Neural progenitor cell (in vitro differentiated cells): Measurements from ENCODE around the gene NHEJ1. TPM values are rescaled to one million over a fixed set of nuclear protein-coding genes. Genes with fewer than 3 reads are reported as not detected.

Experiments
- DNase-seq: peaks from one replicate; pipeline ENCODE4 v3.0.0-alpha.2; 2016; ENCODE audit warnings: low spot score
- H2AFZ ChIP-seq: fragments of 200-600 bp; sonication (generic); replicated peaks from 2 replicates; pipeline ENCODE4 v1.6.1; 2016; ENCODE audit warnings: antibody characterized with exemption
- H3F3A ChIP-seq: fragments of 200-600 bp; sonication (generic); 2 replicates; pipeline ENCODE4 v1.6.1; 2016; ENCODE audit warnings: antibody characterized with exemption, low read depth
- H3K27ac ChIP-seq: fragments of 200-600 bp; sonication (generic); 2 replicates; pipeline ENCODE4 v1.5.1; 2016; ENCODE audit warnings: mild to moderate bottlenecking
- H3K27me3 ChIP-seq: fragments of 200-600 bp; sonication (generic); 2 replicates; pipeline ENCODE4 v1.6.1; 2016; ENCODE audit warnings: mild to moderate bottlenecking, moderate library complexity
- H3K36me3 ChIP-seq: fragments of 200-600 bp; sonication (generic); 2 replicates; pipeline ENCODE4 v1.5.1; 2016
- H3K4me1 ChIP-seq: fragments of 200-600 bp; sonication (generic); 2 replicates; pipeline ENCODE4 v1.6.1; 2016; ENCODE audit warnings: mixed run types
- H3K4me2 ChIP-seq: fragments of 200-600 bp; sonication (generic); 2 replicates; pipeline ENCODE4 v1.6.1; 2016
- H3K4me3 ChIP-seq: fragments of 200-600 bp; sonication (generic); 2 replicates; pipeline ENCODE4 v1.5.1; 2016
- H3K79me2 ChIP-seq: fragments of 200-600 bp; sonication (generic); 2 replicates; pipeline ENCODE4 v1.6.1; 2016; ENCODE audit warnings: low read depth
- H3K9ac ChIP-seq: fragments of 200-600 bp; sonication (generic); 2 replicates; pipeline ENCODE4 v1.6.1; 2016
- H3K9me3 ChIP-seq: fragments of 200-600 bp; sonication (generic); 2 replicates; pipeline ENCODE4 v1.5.1; 2016; ENCODE audit warnings: low read depth
- H4K20me1 ChIP-seq: fragments of 200-600 bp; sonication (generic); 2 replicates; pipeline ENCODE4 v1.6.1; 2016; ENCODE audit warnings: low read depth
- H3K27ac Mint-ChIP-seq: 3 replicates; pipeline ENCODE4 v1.8.0; 2021; ENCODE audit warnings: mixed read lengths
- H3K27me3 Mint-ChIP-seq: 2 replicates; pipeline ENCODE4 v1.8.0; 2022; ENCODE audit warnings: low read depth, mild to moderate bottlenecking, inconsistent platforms, moderate library complexity, mixed read lengths; ENCODE audit not compliant: insufficient read depth
- H3K36me3 Mint-ChIP-seq: 3 replicates; pipeline ENCODE4 v1.8.0; 2021; ENCODE audit warnings: mixed read lengths
- H3K4me1 Mint-ChIP-seq: 3 replicates; pipeline ENCODE4 v1.8.0; 2021; ENCODE audit warnings: mixed read lengths
- H3K4me3 Mint-ChIP-seq: 3 replicates; pipeline ENCODE4 v1.8.0; 2021; ENCODE audit warnings: mild to moderate bottlenecking, moderate library complexity, mixed read lengths
- H3K9me3 Mint-ChIP-seq: 3 replicates; pipeline ENCODE4 v1.8.0; 2020; ENCODE audit warnings: mixed read lengths
- EZH2 ChIP-seq: fragments of 200-600 bp; sonication (generic); IDR thresholded peaks from 2 replicates; pipeline ENCODE4 v1.6.1; 2017; ENCODE audit warnings: antibody characterized with exemption, mild to moderate bottlenecking, moderate library complexity
- EZH2phosphoT487 ChIP-seq: fragments of 200-600 bp; sonication (generic); IDR thresholded peaks from 2 replicates; pipeline ENCODE4 v1.6.1; 2017; ENCODE audit warnings: antibody characterized with exemption
- total RNA-seq: library from RNA; depleted of rRNA; stranded (reverse); fragments of >200 nt; gene quantifications from 2 replicates; pipeline ENCODE4 v1.2.3, GENCODE V29; 2015; ENCODE audit warnings: low replicate concordance
- TF ChIP-seq, protein P1 (sequence below): fragments of 200-600 bp; sonication (generic); IDR thresholded peaks from 2 replicates; pipeline ENCODE4 v1.5.1; 2017; ENCODE audit warnings: antibody characterized with exemption, mild to moderate bottlenecking

The NHEJ1 gene
- total RNA-seq, 1 donor from 2014 or later, result 25.5 TPM

DNA sequence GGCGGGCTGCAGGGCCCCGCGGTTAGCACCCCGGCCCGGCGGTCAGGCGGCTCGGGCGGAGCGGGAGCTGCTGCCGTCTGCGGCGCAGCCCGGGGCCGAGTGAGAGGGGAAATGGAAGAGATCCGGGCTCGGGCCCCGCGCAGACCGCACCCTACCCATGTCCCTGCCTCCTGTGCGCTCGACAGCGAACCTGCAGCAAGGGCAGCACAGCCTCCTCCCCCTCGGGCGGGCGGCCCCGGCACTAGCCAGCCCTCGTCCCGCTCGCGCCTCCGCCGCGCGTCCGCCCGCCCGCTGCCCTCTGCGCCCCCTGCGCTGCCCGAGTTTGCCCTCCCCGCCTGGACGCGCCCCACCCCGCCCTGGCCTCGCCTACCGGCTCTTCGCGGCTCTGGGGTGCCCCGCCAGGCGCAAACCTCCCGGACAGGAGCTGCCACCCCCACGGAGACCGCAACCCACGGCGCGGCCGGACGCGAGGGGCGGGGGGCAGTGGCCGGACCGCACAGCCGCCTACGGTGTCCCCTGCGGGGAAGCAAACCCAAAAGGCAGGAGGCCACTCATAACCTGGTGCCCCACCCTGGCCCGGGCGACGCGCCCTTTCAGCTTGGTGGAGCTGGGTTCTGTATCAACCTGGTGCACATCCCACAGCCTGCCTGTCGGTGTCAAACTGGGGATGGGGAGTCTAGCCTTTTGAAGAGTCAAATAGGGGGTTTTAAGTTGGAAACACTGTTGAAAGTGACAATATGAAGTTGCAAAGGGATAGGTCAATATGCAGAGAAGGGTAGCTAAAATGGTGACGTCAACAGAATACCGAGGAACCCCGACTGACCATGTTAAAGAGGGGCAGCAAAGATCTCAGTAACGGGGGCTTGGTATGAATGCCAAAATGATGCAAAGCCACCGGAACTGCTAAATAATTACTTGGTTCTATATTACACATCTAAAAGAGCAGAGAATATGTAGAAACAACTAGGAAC lies 99.5 kb downstream of the NHEJ1 start, which contains the start of gene IHH:
TSS of gene IHH (minus strand) at position 101 of the 971 bp plus-strand sequence. CDS start 454 bp downstream, outside the sequence.
- H3K4me1 Mint-ChIP-seq, result peaks cover 8% of the 10 kb centered on the region
- H4K20me1 ChIP-seq, result peaks cover 65% of the 10 kb centered on the region
- H3K4me1 ChIP-seq, result peaks cover 19% of the 10 kb centered on the region
- H3K4me3 ChIP-seq, result peak within 1 kb of the TSS; percentile 42
- peak within 1 kb of the TSS; percentile 70 for H3K4me3 Mint-ChIP-seq
- H3K36me3 Mint-ChIP-seq, result no peaks in the 10 kb centered on the region
- H3K9ac ChIP-seq, result no peak within 1 kb of the TSS
- peaks cover 100% of the 10 kb centered on the region for H3K27me3 ChIP-seq
- peak within 1 kb of the TSS; percentile 72 for H3K4me2 ChIP-seq
- H3K36me3 ChIP-seq, result no peaks in the 10 kb centered on the region
- no peak within 1 kb of the TSS for H3K27ac ChIP-seq
- H2AFZ ChIP-seq, result no peak within 1 kb of the TSS
- no peaks in the 10 kb centered on the region for H3K9me3 ChIP-seq
- H3F3A ChIP-seq, result peaks cover 17% of the 10 kb centered on the region
- DNase-seq, result peak; percentile 58
- peaks cover 71% of the 10 kb centered on the region for H3K27me3 Mint-ChIP-seq
- peaks cover 3% of the 10 kb centered on the region for H3K9me3 Mint-ChIP-seq
- no peak within 1 kb of the TSS for H3K27ac Mint-ChIP-seq
- TF ChIP-seq, protein P1, sequence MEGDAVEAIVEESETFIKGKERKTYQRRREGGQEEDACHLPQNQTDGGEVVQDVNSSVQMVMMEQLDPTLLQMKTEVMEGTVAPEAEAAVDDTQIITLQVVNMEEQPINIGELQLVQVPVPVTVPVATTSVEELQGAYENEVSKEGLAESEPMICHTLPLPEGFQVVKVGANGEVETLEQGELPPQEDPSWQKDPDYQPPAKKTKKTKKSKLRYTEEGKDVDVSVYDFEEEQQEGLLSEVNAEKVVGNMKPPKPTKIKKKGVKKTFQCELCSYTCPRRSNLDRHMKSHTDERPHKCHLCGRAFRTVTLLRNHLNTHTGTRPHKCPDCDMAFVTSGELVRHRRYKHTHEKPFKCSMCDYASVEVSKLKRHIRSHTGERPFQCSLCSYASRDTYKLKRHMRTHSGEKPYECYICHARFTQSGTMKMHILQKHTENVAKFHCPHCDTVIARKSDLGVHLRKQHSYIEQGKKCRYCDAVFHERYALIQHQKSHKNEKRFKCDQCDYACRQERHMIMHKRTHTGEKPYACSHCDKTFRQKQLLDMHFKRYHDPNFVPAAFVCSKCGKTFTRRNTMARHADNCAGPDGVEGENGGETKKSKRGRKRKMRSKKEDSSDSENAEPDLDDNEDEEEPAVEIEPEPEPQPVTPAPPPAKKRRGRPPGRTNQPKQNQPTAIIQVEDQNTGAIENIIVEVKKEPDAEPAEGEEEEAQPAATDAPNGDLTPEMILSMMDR, result no peak
- TF ChIP-seq EZH2phosphoT487 (peak; percentile 95), EZH2 (peak; percentile 83)
- no peaks in the 10 kb centered on the region for H3K79me2 ChIP-seq

DNA sequence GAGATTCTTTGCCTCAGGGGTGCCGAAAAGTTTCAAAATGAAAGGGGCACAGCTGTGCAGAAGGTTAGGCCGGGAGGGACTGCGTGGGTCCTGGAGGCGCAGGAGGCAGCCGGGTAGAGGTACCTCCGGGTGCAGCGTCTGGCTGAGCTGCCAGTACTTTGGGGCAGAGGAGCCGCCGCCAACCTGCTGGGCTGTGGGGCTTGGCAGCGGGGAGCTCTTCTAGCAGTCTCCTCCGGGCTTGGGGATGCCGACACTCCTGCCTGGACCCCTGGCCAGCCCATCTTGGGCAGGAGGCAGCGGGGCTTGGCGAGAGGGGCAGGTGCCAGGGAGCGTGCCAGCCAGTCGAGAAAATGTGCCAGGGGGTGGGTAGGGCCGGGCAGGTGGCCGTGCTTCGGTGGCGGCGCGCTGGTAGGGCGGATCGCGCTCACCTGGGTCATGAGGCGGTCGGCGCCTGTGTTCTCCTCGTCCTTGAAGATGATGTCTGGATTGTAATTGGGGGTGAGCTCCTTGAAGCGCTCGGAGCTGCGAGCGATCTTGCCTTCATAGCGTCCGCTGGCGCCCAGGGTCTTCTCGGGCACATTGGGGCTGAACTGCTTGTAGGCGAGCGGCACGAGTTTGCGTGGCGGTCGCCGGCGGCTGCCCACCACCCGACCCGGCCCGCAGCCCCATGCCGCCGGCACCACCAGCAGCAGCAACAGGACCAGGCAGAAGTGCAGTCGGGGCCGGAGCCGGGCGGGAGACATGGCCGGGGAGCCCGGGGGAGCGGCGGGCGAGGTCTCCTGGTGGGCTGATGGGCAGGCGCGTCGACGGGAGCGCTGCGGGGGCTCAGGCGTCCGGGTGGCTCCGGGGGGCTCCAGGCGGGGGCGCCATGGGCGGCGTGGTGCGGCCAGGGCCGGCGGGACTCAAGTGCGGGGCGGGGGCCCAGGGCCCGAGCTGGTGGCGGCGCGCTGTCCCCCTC lies 100.6 kb downstream of the NHEJ1 start:
- peaks cover 3% of the 10 kb centered on the region for H3K9me3 Mint-ChIP-seq

DNA sequence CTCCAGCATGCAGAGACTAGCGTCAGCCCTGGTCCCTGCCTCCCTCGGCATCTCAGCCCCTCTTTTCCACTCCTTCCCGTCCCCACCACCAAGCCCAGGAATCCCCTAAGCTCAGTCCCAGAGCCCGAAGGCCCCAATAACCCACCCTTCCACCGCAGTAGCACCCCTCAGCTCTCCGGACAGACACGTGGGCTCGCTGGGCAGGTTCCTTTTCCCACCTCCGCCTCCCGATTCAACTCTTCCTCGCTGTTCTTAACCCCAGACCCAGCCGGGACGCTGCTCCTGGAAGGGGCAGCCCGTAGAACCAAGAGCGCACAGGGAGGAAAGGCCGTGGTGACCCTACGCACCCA lies 101.3 kb downstream of the NHEJ1 start:
- H3K4me2 ChIP-seq, result peak overlapping the region; percentile 18
- H2AFZ ChIP-seq, result no peak overlapping the region
- H3K4me3 Mint-ChIP-seq, result peak overlapping the region; percentile 35
- H3K36me3 Mint-ChIP-seq, result no peaks in the 10 kb centered on the region
- H3K27ac ChIP-seq, result no peak overlapping the region
- DNase-seq, result peak; percentile 32
- peaks cover 17% of the 10 kb centered on the region for H3F3A ChIP-seq
- H3K27me3 ChIP-seq, result peaks cover 100% of the 10 kb centered on the region
- H3K9me3 Mint-ChIP-seq, result peaks cover 3% of the 10 kb centered on the region
- H3K36me3 ChIP-seq, result no peaks in the 10 kb centered on the region
- peaks cover 8% of the 10 kb centered on the region for H3K4me1 Mint-ChIP-seq
- TF ChIP-seq EZH2 (no peak), EZH2phosphoT487 (no peak)
- TF ChIP-seq, protein P1, result no peak
- H3K27me3 Mint-ChIP-seq, result peaks cover 74% of the 10 kb centered on the region
- H3K9ac ChIP-seq, result no peak overlapping the region
- no peak overlapping the region for H3K4me3 ChIP-seq
- peaks cover 19% of the 10 kb centered on the region for H3K4me1 ChIP-seq
- no peak overlapping the region for H3K27ac Mint-ChIP-seq
- H3K9me3 ChIP-seq, result no peaks in the 10 kb centered on the region
- H3K79me2 ChIP-seq, result no peaks in the 10 kb centered on the region
- peaks cover 62% of the 10 kb centered on the region for H4K20me1 ChIP-seq

More for the DNA sequence above, 100.6 kb downstream of the NHEJ1 start:
- DNase-seq, result peak; percentile 31
- H3K27ac Mint-ChIP-seq, result no peak overlapping the region
- H3F3A ChIP-seq, result peaks cover 17% of the 10 kb centered on the region
- H3K36me3 Mint-ChIP-seq, result no peaks in the 10 kb centered on the region
- TF ChIP-seq EZH2phosphoT487 (peak; percentile 96), EZH2 (peak; percentile 100)
- TF ChIP-seq, protein P1, result no peak
- H3K4me1 Mint-ChIP-seq, result peaks cover 8% of the 10 kb centered on the region
- H3K36me3 ChIP-seq, result no peaks in the 10 kb centered on the region
- peaks cover 62% of the 10 kb centered on the region for H4K20me1 ChIP-seq
- H3K9me3 ChIP-seq, result no peaks in the 10 kb centered on the region
- peaks cover 19% of the 10 kb centered on the region for H3K4me1 ChIP-seq
- peak overlapping the region; percentile 35 for H3K4me3 Mint-ChIP-seq
- H3K9ac ChIP-seq, result no peak overlapping the region
- peak overlapping the region; percentile 32 for H3K4me3 ChIP-seq
- peaks cover 100% of the 10 kb centered on the region for H3K27me3 ChIP-seq
- H2AFZ ChIP-seq, result no peak overlapping the region
- H3K4me2 ChIP-seq, result peak overlapping the region; percentile 58
- no peaks in the 10 kb centered on the region for H3K79me2 ChIP-seq
- no peak overlapping the region for H3K27ac ChIP-seq
- H3K27me3 Mint-ChIP-seq, result peaks cover 73% of the 10 kb centered on the region
